NOMO-1 (cell line): ENCODE results near the gene NTHL1.
"Not testable (repeated sequence)": the region's sequence is repeated elsewhere in the genome, so short reads cannot be mapped to it uniquely, and the experiment has no call there.

ENCODE experiments used
- DNase-seq, 2 experiments: peaks; one replicate each; lab custom pipeline; 2025; ENCODE audit not compliant: unreplicated experiment in 2 of 2; lab: John Stamatoyannopoulos, UW

Gene NTHL1

DNA sequence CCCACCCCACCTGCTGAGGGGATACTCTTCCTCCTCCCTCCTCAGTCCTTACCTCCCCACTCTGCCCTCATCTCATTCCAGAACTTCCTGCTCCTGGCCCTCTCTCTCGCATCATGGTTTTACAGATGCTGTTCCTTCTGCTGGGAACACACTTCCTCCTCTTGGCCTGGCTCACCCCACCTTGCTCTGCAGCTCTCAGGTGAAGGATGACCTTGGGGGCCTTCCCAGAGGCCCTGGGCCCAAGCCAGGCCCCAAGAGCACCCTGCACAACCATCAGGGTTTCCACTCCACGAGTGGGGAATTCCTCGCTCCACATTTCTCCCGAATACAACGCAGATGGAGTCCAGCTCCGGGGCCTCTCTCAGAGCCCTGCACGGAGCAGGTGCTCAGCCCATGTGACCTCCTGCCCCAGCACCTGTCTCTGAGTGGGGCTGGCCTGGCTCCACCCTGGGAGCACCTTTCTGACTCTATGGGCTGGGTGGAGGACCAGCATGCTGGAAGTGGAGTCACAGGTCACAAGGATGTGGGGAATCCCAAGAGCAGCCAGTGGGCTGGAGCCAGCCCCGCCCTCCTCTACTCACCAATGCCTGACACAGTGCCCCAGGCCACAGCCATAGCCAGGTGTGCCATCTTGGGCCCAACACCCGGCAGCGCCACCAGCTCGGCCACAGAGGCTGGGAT is 4.5 kb downstream of the NTHL1 start:
- no peak for DNase-seq

DNA sequence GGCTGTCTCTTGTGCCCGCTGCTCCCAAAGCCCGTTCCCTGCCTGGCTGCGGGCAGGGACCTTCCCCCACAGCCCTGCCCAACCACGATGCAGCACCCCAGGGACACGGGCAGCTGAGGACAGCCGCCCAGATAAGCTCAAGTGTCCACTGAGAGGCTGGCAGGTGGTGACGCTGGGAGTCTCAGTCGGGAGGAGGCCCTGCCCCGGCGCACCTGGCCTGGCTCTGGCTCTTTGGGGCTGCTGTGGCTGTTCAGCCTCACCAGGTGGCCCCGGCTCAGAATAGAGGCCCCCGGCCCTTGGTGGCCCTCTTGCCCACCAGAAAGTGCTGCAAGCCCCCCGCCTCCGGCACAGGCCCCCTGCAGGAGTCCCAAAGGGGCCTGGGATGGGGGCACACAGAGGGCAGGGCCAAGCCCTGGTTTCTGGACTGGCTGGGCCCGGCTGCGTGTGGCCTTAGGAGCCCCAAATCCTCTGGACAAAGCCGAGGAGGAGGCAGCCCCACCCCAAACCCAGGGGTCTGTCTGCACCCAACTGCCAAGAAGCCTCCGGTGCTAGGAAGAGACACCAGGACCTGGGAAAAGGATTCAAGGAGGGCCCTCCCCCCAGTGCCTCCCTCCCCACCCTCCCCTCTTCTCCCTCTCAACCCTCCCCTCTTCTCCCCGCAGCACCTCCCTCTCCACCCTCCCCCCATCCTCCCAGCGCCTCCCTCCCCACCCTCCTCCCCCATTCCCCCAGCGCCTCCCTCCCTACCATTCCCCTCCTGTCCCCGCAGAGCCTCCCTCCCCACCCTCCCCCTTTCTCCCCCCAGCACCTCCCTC is 5.3 kb downstream of the NTHL1 start:
- no peak for DNase-seq

- no peak for DNase-seq
Observed at GRCh38 chr16:2040787-2041522, 6.7 kb downstream of the NTHL1 start.

DNA sequence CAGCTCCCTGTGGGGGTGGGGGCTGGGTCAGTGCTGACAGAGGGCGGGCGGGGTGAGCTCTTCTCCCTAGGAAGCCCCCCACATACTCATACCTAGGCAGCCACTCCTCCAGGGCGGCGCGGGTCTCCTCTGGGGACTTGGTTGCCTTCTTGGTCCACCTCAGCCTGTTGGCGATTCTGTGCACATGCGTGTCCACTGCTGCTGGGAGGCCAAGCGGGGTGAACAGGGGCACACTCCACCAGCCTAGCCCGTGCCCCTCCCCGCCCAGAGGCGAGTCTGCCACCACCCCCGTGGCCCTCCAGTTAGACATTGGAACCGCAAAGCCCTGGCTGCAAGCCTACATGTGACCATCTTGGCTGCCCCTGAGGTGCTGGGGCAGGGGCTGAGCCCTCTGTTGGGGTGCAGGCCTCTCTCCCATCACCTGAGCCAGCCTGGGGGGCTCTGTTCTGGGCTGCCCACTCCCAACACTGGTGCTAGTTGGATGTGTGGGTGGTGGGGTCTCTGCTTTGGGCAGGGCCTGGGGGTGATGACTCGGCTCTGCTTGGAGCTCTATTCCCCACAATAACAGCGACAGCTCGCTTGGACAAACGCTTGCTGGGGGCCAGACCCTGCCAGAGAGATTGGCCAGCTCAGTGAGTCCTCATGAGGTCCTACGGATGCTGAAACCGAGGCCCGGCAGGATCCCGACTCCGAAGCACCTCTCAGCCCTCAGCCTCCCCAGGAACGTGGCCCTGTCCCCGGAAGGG is 7.4 kb downstream of the NTHL1 start:
- DNase-seq, result no peak

DNA sequence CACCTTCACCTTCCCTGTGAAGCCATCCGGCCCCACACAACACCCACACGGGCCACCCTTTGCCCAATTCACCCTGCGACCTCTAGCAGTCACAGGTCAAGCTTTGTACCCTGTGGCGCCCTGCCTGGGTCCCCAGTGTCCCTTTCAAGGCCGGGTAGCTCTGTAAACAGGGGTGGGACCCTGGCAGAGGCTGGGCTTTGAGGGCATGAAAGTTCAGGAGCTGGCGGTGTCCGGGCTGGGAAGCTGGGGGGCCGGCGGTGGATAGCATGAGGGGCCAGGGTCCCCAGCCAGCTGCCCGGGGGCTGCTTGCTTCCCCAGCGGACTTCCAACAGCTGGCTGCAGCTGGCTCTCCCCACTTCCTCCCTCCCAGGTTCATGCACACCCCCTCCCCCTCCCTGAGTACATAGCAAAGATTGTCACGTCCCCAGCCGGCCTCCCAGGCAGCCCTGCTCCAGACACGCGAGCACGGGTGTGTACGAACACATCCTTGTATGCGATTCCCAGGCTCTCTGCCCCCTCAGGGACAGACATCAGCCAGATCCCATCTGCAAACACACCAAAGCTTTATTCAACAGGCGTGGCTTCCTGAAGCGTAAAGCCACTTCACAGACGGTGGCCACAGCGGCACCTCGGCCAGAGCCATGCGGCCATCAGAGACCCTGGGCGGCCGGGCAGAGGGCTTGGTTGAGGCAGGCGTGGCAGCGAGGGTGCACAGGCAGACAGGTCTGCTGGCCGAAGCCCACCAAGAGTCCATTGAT is 8.2 kb downstream of the NTHL1 start:
- DNase-seq, result no peak

DNA sequence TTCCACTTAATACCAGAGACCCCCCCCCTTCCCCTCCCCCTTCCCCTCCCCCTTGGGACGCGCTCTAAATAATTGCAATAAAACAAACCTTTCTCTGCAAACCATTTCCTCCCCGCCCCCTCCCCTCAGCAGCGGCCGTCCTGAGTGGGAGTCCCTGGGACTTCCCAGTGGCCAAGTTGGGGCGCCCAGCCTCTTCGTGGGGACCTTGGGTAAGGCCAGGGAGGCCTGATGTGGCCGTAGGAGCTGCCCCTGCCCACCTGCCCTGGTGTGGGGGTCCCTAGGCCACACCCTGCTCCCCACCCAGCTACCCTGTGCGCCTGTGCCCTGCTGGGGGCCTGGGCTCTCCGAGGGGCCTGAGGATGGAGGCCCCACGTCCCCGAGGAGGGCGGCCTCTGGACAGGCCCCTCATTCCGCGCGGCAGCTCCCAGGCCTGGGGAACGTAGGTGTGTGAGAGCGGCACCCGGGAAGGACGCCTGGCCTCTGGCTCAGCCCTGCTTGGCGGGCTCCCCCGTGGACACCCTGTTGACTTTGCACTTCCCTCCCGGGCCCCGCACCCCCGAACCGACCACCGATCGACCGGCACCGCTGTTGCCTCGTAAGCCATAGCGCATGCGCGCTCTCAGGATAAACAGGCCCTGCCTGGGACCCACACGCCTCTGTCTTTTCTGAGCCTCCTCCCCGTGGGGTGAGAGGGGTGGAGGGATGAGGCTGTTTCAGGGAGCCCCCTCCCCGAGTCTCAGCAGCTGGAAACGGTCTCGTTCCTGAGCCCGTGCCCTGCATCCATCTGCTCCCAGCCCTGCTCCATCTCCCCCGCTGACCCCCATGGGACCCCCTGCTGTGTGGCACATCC is 9.0 kb downstream of the NTHL1 start:
- DNase-seq, result no peak

GRCh38 chr16:2037647-2038381 is 9.8 kb downstream of the NTHL1 start:
- no peak for DNase-seq

GRCh38 chr16:2037115-2037514 is 10.5 kb downstream of the NTHL1 start:
- no peak for DNase-seq

GRCh38 chr16:2036200-2036966 is 11.3 kb downstream of the NTHL1 start:
- no peak for DNase-seq

DNA sequence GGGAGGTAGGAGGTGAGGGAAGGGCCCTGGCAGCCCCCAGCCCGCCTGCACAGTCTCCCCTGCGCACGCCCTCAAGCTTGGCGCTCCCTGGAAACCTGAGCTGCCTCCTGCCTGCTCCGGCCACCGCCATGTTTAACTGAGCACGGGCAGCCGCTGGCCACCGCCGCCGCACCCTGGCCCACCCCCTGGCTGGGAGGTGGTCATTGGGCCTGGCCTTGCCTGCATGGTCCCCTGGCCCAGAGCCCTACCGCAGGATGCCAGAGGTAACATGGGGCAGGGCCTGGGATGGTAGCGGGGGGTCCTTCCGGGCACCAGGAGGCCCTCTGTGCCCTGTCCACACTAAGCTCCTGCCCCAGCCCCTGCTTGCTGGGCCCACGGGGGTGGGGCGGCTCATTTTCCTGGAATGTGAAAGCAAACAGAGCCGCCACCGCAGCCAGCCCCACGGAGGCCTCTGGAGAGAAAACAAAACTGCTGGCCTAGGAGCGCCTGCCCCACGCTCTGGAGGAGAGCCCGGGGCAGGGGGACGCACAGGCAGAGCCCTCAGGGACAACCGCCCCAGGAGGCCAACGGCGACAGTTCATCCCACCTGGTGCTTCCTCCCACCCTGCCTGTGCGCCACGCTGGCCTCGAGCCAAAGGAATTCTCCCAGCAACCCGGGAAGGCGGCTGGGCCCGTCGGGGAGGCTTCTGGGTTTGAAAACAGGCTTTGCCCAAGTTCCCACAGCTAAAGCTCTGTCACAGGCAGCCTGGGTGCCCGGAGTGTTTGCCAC is 12.0 kb downstream of the NTHL1 start:
- no peak for DNase-seq

- DNase-seq, result no peak
Observed at GRCh38 chr16:2034696-2035430, 12.8 kb downstream of the NTHL1 start.

GRCh38 chr16:2033909-2034695 is 13.5 kb downstream of the NTHL1 start:
- DNase-seq, result not testable (repeated sequence)

- DNase-seq, result no peak
Observed at GRCh38 chr16:2033057-2033908, 14.4 kb downstream of the NTHL1 start.

GRCh38 chr16:2032285-2033056 is 15.2 kb downstream of the NTHL1 start:
- DNase-seq, result no peak
